Activated CD4-positive, alpha-beta T cell treated with anti-CD3 and anti-CD28 coated beads, Interleukin-2, amount 50 U/mL, for 4 hours (primary cell): Measurements from ENCODE around the gene FBXL3.
"Not testable (repeated sequence)": the region's sequence is repeated elsewhere in the genome, so short reads cannot be mapped to it uniquely, and the experiment has no call there.

Experiments used
- DNase-seq, 2 experiments: peaks; one replicate each; pipeline ENCODE4 v3.0.0-alpha.2; 2020

Gene FBXL3

GRCh38 chr13:76982061-76982460, 44.9 kb downstream of the FBXL3 start:
- no peak for DNase-seq

DNA sequence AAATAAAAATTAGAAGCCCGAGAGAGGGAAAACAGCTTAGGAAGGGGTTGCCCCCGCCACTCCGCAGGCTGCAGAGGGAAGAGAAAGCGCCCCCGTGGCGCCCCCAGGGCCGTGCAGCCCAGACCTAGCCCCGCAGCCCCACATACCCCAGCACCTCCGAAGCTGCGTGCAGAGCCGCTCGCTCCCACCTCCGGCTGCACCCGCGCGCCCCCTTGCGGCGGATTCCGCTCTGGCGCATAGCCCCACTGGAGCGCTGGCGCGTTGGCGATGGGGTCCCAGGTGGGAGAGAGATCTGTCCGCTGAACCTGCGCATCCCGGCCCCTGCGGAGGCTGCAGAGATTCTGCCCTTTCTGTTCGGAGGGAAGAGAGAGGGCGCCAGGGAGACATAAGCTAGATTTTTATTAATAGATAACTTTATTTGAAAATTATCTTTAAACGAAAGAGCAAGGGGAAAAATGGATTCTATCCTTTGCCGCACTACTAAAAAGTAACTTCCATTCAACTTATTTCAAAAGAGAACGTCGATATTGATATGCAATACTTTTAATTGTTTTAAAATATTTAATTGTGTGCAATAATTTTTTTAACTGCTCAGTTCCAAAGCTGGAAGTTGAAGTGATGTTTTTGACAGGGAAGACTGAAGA, 46.8 kb downstream of the FBXL3 start:
- peak; percentile 80 for DNase-seq

- DNase-seq, result no peak
These were observed 50.0 kb downstream of the FBXL3 start for GRCh38 chr13:76976929-76977328.

- DNase-seq, result no peak
These were observed 50.5 kb downstream of the FBXL3 start for GRCh38 chr13:76976490-76976889.

DNA sequence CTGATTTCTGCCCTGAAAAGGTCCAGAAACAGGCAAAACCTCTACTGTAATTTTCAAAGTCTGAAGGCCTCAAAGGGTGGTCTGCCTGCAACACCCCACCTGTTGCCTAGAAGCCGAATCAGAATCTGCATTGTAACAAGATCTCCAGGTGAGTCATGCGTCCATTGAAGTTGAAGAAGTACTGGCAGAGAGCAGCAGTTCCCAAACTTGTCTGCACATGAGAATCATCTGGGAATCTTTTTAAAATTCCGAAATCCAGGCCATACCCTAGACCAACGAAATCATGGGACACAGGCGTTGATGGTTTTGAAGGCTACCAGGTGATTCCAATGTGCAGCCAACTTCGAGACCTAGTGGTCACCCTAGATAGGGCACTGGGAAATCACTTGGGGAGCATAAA, 51.1 kb downstream of the FBXL3 start:
- no peak for DNase-seq

- DNase-seq, result no peak
These were observed 52.4 kb downstream of the FBXL3 start for GRCh38 chr13:76974618-76974975.

DNA sequence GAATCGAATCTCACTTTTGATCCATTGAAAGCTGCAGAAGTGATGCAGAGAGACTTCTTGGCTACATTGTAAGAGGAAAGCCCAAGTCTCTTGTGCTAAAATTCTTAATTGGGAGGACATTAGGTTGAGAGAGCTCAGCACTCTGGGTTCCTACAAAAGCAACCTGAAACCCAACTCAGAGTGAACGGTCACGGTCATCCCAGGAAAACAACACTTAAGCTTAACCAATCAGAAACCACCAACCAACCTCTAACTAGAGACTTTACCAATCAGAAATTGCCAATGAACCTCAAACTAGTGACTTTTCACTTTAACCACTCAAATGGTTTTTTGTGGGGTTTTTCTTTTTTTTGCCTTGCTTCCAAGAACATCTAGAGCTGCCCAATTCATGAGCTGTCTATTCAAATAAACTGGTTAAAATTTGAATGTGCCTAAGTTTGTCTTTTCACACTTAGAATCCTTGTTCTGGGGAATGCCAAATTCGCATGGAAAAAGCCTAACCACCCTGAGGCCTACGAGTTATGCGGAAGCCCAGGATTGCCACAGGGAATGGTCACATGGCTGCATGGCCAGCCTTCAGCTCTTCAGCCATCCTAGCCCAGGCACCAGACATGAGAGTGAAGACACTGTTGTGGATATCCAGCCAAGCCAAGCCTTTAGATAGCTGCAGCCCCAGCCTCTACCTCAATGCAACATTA, 52.9 kb downstream of the FBXL3 start:
- no peak for DNase-seq

- DNase-seq, result no peak
These were observed 54.8 kb downstream of the FBXL3 start for GRCh38 chr13:76971851-76972829.

GRCh38 chr13:76971215-76971614, 55.7 kb downstream of the FBXL3 start:
- DNase-seq, result no peak

DNA sequence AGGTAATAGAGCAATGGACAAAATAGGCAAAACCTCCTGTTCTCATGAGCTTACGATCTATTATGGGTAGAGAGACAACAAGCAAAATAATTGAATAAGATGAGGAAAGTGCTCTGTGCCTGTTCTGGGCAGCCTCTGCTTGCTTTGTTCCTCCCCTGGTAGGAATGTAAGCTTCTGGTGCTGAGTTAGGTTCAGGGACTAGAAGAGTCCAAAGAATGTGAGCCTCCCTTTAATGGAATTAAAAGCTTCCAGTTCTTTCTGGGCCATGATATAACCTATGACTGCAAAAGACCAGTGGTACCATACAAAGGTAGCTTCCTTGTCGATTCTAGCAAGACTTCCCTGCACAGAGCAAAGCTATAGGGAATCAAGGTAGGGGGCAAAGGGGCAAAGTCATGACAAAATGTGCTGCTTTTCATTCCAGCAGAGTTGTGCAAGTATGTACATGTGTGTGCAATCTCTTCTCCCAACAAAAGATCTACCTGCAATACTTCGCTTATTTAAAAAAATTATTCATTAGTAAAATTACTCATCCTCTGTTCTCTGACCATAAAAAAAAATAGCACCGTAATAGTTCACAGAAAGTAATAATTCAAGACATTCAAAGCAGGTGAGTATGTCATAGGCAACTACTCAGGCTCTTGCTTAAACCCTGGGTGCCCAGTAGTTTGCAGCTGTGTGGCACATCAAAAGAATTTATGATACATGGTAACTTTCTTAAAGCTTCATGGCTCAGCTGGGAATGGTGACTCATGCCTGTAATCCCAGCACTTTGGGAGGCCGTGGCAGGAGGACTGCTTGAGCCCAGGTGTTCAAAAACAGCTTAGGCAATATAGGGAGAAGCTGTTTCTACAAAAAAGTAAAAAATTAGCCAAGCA, 57.2 kb downstream of the FBXL3 start:
- DNase-seq, result no peak

- no peak for DNase-seq
These were observed 58.9 kb downstream of the FBXL3 start for GRCh38 chr13:76968041-76968440.

DNA sequence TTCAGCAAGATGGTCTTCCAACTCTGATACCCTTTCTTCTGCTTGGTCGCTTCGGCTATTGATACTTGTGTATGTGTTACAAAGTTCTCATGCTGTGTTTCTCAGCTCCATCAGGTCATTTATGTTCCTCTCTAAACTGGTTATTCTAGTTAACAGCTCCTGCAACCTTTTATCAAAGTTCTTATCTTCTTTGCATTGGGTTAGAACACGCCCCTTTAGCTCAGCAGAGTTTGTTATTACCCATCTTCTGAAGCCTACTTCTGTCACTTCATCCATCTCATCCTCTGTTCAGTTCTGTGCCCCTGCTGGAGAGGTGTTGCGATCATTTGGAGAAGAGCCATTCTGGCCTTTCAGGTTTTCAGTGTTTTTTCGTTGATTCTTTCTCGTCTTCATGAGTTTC, 59.9 kb downstream of the FBXL3 start:
- no peak for DNase-seq

DNA sequence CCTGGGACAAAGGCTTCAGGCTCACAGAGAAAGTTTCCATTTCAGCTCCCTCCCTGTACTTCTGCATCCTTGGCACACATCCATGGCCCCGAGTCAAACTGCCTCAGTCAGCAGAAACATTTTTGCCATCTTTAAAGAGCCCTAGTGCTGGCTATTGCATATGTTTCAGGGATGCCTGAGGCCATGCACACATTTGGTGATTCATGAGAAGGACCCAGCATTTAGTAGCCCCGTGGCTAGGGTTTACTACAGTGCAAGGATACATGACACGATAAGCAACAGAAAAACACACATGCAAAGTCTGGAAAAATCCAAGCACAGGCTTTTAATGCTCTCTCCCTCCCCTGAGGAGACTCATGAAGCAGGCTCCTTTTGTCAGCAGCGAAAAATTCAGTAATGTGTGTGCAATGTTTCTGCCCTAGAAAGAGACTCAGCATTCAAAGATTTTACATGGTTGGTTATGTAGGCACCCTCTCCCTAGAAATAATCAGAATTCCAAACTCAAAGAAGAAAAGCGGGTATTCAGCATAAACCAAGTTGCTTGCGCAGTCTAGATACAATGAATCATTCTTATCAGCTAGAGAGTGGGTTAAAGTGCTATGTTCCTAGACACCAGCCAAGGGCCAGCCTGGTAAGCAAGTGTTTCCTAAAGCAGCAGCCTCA, 61.1 kb downstream of the FBXL3 start:
- DNase-seq, result no peak

GRCh38 chr13:76959734-76960133, 67.2 kb downstream of the FBXL3 start:
- not testable (repeated sequence) for DNase-seq

DNA sequence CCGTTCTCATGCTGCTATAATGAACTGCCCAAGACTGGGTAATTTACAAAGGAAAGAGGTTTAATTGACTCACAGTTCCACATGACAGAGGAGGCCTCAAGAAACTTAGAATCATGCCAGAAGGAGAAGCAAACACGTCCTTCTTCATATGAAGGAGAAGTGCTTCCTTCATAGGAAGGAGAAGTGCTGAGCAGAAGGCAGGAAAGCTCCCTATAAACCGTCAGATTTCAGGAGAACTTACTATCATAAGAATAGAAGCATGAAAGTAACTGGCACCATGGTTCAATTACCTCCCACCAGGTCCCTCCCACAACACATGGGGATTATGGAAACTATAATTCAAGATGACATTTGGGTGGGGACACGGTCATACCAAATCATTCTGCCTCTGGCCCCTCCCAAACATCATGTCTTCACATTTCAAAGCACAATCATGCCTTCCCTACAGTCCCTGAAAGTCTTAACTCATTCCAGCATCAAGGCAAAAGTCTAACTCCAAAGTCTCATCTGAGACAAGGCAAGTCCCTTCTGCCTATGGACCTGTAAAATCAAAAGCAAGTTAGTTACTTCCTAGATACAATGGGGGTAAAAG, 68.0 kb downstream of the FBXL3 start:
- DNase-seq, result no peak

- no peak for DNase-seq
These were observed 71.3 kb downstream of the FBXL3 start for GRCh38 chr13:76955661-76956060.
